K562 (cell line): ENCODE measurements around the gene ANKRD10. TPM values are rescaled to one million over a fixed set of nuclear protein-coding genes. Genes with fewer than 3 reads are reported as not detected.

Experiments used
- AFF4 ChIP-seq: sonication (generic); formaldehyde crosslinking; IDR thresholded peaks from 2 replicates; pipeline ENCODE4 v1.8.0; 2023; ENCODE audit warnings: mild to moderate bottlenecking, missing genetic modification reagents
- CEBPG ChIP-seq, 3 experiments: fragments of 200-800 bp in 1 of 3; sonication (Bioruptor generic) in 1 of 3; sonication (generic) in 1 of 3; formaldehyde crosslinking in 1 of 3; IDR thresholded peaks in 2 of 3; conservative IDR thresholded peaks in 1 of 3; 2 replicates each; pipeline versions ENCODE4 v1.6.1 to v1.8.0; 2016 to 2022; ENCODE audit warnings: missing compliant biosample characterization in 2 of 3, missing genetic modification characterization in 2 of 3, mild to moderate bottlenecking in 1 of 3, missing genetic modification reagents in 1 of 3
- GATAD2B ChIP-seq: fragments of 450-650 bp; IDR thresholded peaks from 2 replicates; pipeline ENCODE4 v1.6.1; 2017; ENCODE audit warnings: mild to moderate bottlenecking, borderline replicate concordance
- MECOM ChIP-seq: fragments of 250-450 bp; sonication (Bioruptor Pico); IDR thresholded peaks from 2 replicates; pipeline ENCODE4 v1.8.0; 2022; ENCODE audit warnings: inconsistent platforms
- PRMT5 ChIP-seq: sonication (generic); formaldehyde crosslinking; IDR thresholded peaks from 2 replicates; pipeline ENCODE4 v1.5.0; 2020; ENCODE audit warnings: missing genetic modification reagents
- SAP30 ChIP-seq: fragments of 200-600 bp; sonication (generic); IDR thresholded peaks from 2 replicates; pipeline ENCODE4 v1.6.1; 2012; ENCODE audit warnings: borderline replicate concordance, low read depth, mild to moderate bottlenecking, moderate library complexity, low read length, control low read depth, inconsistent platforms; ENCODE audit not compliant: insufficient read depth, poor library complexity, severe bottlenecking
- SNAPC5 ChIP-seq: fragments of 250-450 bp; sonication (Bioruptor Pico); IDR thresholded peaks from 2 replicates; pipeline ENCODE4 v1.8.0; 2021; ENCODE audit warnings: moderate library complexity, mild to moderate bottlenecking, inconsistent platforms
- TCF7 ChIP-seq: sonication (generic); IDR thresholded peaks from 2 replicates; pipeline ENCODE4 v1.6.1; 2016; ENCODE audit warnings: antibody characterized with exemption, borderline replicate concordance
- ZBTB33 ChIP-seq: sonication (generic); formaldehyde crosslinking; IDR thresholded peaks from 2 replicates; pipeline ENCODE4 v1.8.1; 2023; ENCODE audit warnings: mild to moderate bottlenecking, missing genetic modification reagents
- ZBTB8A ChIP-seq: fragments of 450-650 bp; IDR thresholded peaks from 2 replicates; pipeline ENCODE4 v1.6.1; 2018; ENCODE audit warnings: mild to moderate bottlenecking, moderate library complexity; ENCODE audit not compliant: partially characterized antibody
- ZNF407 ChIP-seq: fragments of 450-650 bp; IDR thresholded peaks from 2 replicates; pipeline ENCODE4 v1.6.1; 2016; ENCODE audit warnings: low read depth
- ZNF41 ChIP-seq: fragments of 250-450 bp; sonication (Bioruptor Pico); conservative IDR thresholded peaks from 2 replicates; pipeline ENCODE4 v1.4.0; 2020; ENCODE audit warnings: mild to moderate bottlenecking
- ZNF584 ChIP-seq: fragments of 200-800 bp; sonication (Bioruptor generic); IDR thresholded peaks from 2 replicates; pipeline ENCODE4 v1.6.1; 2016; ENCODE audit warnings: low read depth, mild to moderate bottlenecking, missing genetic modification characterization, missing compliant biosample characterization
- polyA plus RNA-seq, 8 experiments: library from polyadenylated mRNA; depleted of rRNA in 4 of 8; stranded (reverse) in 5 of 8; unstranded in 3 of 8; fragments of >200 nt; fragmentation: Nextera tagmentation in 2 of 8; fragmentation: Illumina TruSeq in 1 of 8; extraction: Ambion mirVana in 2 of 8; extraction: Trizol in 1 of 8; gene quantifications; 2 replicates each; pipeline versions ENCODE4 v1.2.1 to v1.2.3, GENCODE V29; 2011 to 2014; ENCODE audit warnings: inconsistent platforms in 1 of 8, missing spikeins in 1 of 8
- total RNA-seq, 7 experiments: library from RNA; depleted of rRNA in 6 of 7; stranded (reverse); fragments of >200 nt in 6 of 7; fragmentation: Illumina TruSeq in 2 of 7; extraction: Trizol in 2 of 7; gene quantifications; 2 replicates each; pipeline versions ENCODE4 v1.2.1 to v1.2.3, GENCODE V29; 2011 to 2021; ENCODE audit warnings: low replicate concordance in 1 of 7

The ANKRD10 gene
- total and polyA plus RNA-seq, 9 of the 15 experiments (the other 6 are each of a cell fraction or from before 2014, with no cell fraction given) = 21.7 to 183 (median 45.0) TPM

GRCh38 chr13:110963554-110963970 is 48.7 kb upstream of the ANKRD10 start (continued):
- TF ChIP-seq ZNF407 = no peak
- peak; percentile 99 for TF ChIP-seq ZNF584 (CRISPR knock-in tag)
- no peak for TF ChIP-seq SAP30
- no peak for TF ChIP-seq ZBTB33 (CRISPR knock-in tag)
- TF ChIP-seq CEBPG (CRISPR knock-in tag; IDR thresholded peaks at IDR 0.05) = no peak
- TF ChIP-seq CEBPG (tag; conservative IDR thresholded peaks at IDR 0.05 in 1 of 2, IDR thresholded peaks at IDR 0.05 in 1 of 2) = no peak
- no peak for TF ChIP-seq ZBTB8A
- TF ChIP-seq PRMT5 = no peak
- peak; percentile 95 for TF ChIP-seq ZNF41 (CRISPR knock-in tag)
- TF ChIP-seq TCF7 = no peak
- no peak for TF ChIP-seq GATAD2B
- TF ChIP-seq SNAPC5 (CRISPR knock-in tag) = peak; percentile 81
- no peak for TF ChIP-seq AFF4
- peak; percentile 98 for TF ChIP-seq MECOM
